Kidney (tissue), 14 donors: ENCODE results near the gene RASA3. TPM values are rescaled to one million over a fixed set of nuclear protein-coding genes. Genes with fewer than 3 reads are reported as not detected.

Source experiments
- DNase-seq, 5 donors: peaks; one replicate each; pipeline ENCODE4 v3.0.0-alpha.2; 2013 to 2020
- FAIRE-seq: peaks from 2 replicates; lab custom pipeline; 2012; peaks lifted over from hg19 to GRCh38; lab: Jason Lieb, UNC
- H3K27ac ChIP-seq, 2 donors: one replicate each; pipeline ENCODE4 v1.7.0; 2013; ENCODE audit warnings: low read depth in 2 of 2, low read length in 2 of 2, inconsistent platforms in 1 of 2
- H3K27me3 ChIP-seq: one replicate; pipeline ENCODE4 v1.7.1; 2013; ENCODE audit warnings: low read length, inconsistent platforms; ENCODE audit not compliant: control insufficient read depth, insufficient read depth
- H3K36me3 ChIP-seq, 3 donors: one replicate each; pipeline versions ENCODE4 v1.7.0 to v1.7.1; 2013; ENCODE audit warnings: low read length in 3 of 3, control low read depth in 1 of 3, inconsistent platforms in 1 of 3; ENCODE audit not compliant: insufficient read depth in 3 of 3, control insufficient read depth in 2 of 3
- H3K4me1 ChIP-seq, 3 donors: one replicate each; pipeline versions ENCODE4 v1.7.0 to v1.7.1; 2013; ENCODE audit warnings: low read length in 3 of 3, inconsistent platforms in 1 of 3, low read depth in 1 of 3; ENCODE audit not compliant: control insufficient read depth in 2 of 3, insufficient read depth in 2 of 3
- H3K4me3 ChIP-seq, 3 donors: one replicate each; pipeline versions ENCODE4 v1.7.0 to v1.8.1; 2013; ENCODE audit warnings: low read length in 3 of 3, control low read depth in 1 of 3, inconsistent platforms in 1 of 3
- H3K9ac ChIP-seq, 3 donors: one replicate each; pipeline versions ENCODE4 v1.7.0 to v1.7.1; 2013; ENCODE audit warnings: low read length in 3 of 3, control low read depth in 1 of 3, inconsistent platforms in 1 of 3
- H3K9me3 ChIP-seq, 3 donors: one replicate each; pipeline versions ENCODE4 v1.7.0 to v1.7.1; 2013; ENCODE audit warnings: low read length in 3 of 3, control low read depth in 1 of 3, inconsistent platforms in 1 of 3; ENCODE audit not compliant: control insufficient read depth in 2 of 3, insufficient read depth in 1 of 3
- CTCF ChIP-seq: IDR thresholded peaks from 3 replicates; pipeline ENCODE4 v1.5.1; 2012; ENCODE audit warnings: mild to moderate bottlenecking, moderate library complexity, borderline replicate concordance; ENCODE audit not compliant: insufficient read depth; ENCODE audit errors: extremely low read depth
- intact Hi-C: fragments of 100-400 bp; cut with DNase I; formaldehyde crosslinking; loops from one replicate; pipeline ENCODE4 v1.11.1; 2022
- polyA plus RNA-seq: library from polyadenylated mRNA; stranded (reverse); fragments of 350-450 nt; fragmentation: Illumina TruSeq; extraction: RNeasy Lipid Tissue Mini Kit (QIAGEN cat#74804); gene quantifications from one replicate; pipeline ENCODE4 v1.2.3, GENCODE V29; 2014; ENCODE audit warnings: low read depth, low replicate concordance; ENCODE audit not compliant: insufficient read depth
- total RNA-seq: library from RNA; stranded (reverse); fragmentation: NEBNext Ultra II Directional; extraction: Animal tissue kit (Norgen Biotek cat#: 25700); gene quantifications from one replicate; pipeline ENCODE4 v1.2.1, GENCODE V29; 2021
- donor health status: control.
- donor health status: control.
- donor health status: control.
- donor health status: control.
- donor health status: control.
- donor health status: DM: yes; HTN: yes; CAD: no.
- donor health status: Normal renal cell carcinoma (clear cell type).

Gene RASA3
- total and polyA plus RNA-seq, 2 donors from 2014 or later: 4.2 to 28.8 TPM

- H3K4me3 ChIP-seq: no peak overlapping the region
- H3K27me3 ChIP-seq: no peaks in the 10 kb centered on the region
- intact Hi-C loops: no loop called here
- DNase-seq (peak in 3 of 5 donors; percentile 66 to 86 (median 76)), FAIRE-seq (no peak)
- no peaks in the 10 kb centered on the region for H3K36me3 ChIP-seq
- H3K4me1 ChIP-seq: peaks cover 0 to 9% (median 0%) of the 10 kb centered on the region in 3 donors
- TF ChIP-seq CTCF: no peak
- H3K9ac ChIP-seq: no peak overlapping the region
- H3K9me3 ChIP-seq: no peaks in the 10 kb centered on the region
- no peak overlapping the region for H3K27ac ChIP-seq
Measured at GRCh38 chr13:114035583-114036531, 96.6 kb downstream of the RASA3 start.

GRCh38 chr13:114035186-114035582 is 97.2 kb downstream of the RASA3 start:
- Histone ChIP-seq H3K9me3 (no peaks in the 10 kb centered on the region), H3K27me3 (no peaks in the 10 kb centered on the region), H3K27ac (no peak overlapping the region), H3K9ac (no peak overlapping the region), H3K4me3 (no peak overlapping the region), H3K4me1 (peaks cover 0 to 9% (median 0%) of the 10 kb centered on the region in 3 donors), H3K36me3 (no peaks in the 10 kb centered on the region)
- DNase-seq (no peak), FAIRE-seq (no peak)
- no peak for TF ChIP-seq CTCF
- intact Hi-C loops: no loop called here

- Histone ChIP-seq H3K4me3 (no peak overlapping the region), H3K27me3 (no peaks in the 10 kb centered on the region), H3K27ac (no peak overlapping the region), H3K9me3 (no peaks in the 10 kb centered on the region), H3K4me1 (peaks cover 0 to 9% (median 0%) of the 10 kb centered on the region in 3 donors), H3K9ac (no peak overlapping the region), H3K36me3 (no peaks in the 10 kb centered on the region)
- DNase-seq: no peak
- intact Hi-C loops: no loop called here
- no peak for TF ChIP-seq CTCF
- no peak for FAIRE-seq
Measured at GRCh38 chr13:114034481-114034891, 97.9 kb downstream of the RASA3 start.
